ENCODE data around the gene LRP11. TPM values are rescaled to one million over a fixed set of nuclear protein-coding genes. Genes with fewer than 3 reads are reported as not detected.

The LRP11 gene
- total RNA-seq, 1 donor from 2014 or later: 59.6 TPM

DNA sequence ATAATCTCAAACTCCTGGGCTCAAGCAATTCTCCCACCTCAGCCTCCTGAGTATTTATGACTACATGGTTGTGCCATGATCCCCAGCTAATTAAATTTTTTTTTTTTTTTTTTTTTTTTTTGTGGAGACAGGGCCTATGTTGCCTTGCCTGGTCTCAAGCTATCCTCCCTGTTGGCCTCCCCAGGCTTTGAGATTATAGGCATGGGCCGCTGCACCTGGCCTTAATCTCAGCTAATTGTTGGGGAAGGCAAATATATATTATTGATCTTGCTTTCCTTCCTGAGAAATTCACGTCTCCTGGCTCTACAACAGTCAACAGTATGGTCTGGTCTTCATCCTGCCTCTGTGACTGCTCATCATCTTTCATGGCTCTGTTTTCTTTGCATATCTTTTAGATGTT lies 94.5 kb downstream of the LRP11 start:
- no peak for DNase-seq (ENCODE audit: extremely low spot score, unreplicated experiment)
- Mint-ChIP-seq H3K4me1 (ENCODE audit: unreplicated experiment) (peaks cover 21% of the 10 kb centered on the region), H3K4me3 (ENCODE audit: unreplicated experiment) (no peak overlapping the region), H3K27me3 (ENCODE audit: unreplicated experiment) (no peaks in the 10 kb centered on the region), H3K36me3 (ENCODE audit: unreplicated experiment) (peaks cover 30% of the 10 kb centered on the region), H3K9me3 (ENCODE audit: unreplicated experiment) (peaks cover 5% of the 10 kb centered on the region), H3K27ac (ENCODE audit: unreplicated experiment) (no peak overlapping the region)
- TF ChIP-seq, protein P1, sequence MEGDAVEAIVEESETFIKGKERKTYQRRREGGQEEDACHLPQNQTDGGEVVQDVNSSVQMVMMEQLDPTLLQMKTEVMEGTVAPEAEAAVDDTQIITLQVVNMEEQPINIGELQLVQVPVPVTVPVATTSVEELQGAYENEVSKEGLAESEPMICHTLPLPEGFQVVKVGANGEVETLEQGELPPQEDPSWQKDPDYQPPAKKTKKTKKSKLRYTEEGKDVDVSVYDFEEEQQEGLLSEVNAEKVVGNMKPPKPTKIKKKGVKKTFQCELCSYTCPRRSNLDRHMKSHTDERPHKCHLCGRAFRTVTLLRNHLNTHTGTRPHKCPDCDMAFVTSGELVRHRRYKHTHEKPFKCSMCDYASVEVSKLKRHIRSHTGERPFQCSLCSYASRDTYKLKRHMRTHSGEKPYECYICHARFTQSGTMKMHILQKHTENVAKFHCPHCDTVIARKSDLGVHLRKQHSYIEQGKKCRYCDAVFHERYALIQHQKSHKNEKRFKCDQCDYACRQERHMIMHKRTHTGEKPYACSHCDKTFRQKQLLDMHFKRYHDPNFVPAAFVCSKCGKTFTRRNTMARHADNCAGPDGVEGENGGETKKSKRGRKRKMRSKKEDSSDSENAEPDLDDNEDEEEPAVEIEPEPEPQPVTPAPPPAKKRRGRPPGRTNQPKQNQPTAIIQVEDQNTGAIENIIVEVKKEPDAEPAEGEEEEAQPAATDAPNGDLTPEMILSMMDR (IDR thresholded peaks at IDR 0.05): no peak

Other genes starting within 250 kb of the LRP11 start
- 19.2 and 20.0 TPM in 2 replicates for gene KATNA1, start 215.6 kb downstream of the LRP11 start, total RNA-seq
- gene LATS1, start 146.3 kb downstream of the LRP11 start, total RNA-seq: 33.8 and 33.9 TPM in 2 replicates
- 36.8 and 40.0 TPM in 2 replicates for gene NUP43, start 117.8 kb downstream of the LRP11 start, total RNA-seq
- 75.8 and 76.2 TPM in 2 replicates for gene PCMT1, start 114.6 kb downstream of the LRP11 start, total RNA-seq
- gene RAET1E, start 33.8 kb upstream of the LRP11 start, total RNA-seq: not detected in 2 replicates
- 0.55 and 0.73 TPM in 2 replicates for gene RAET1G, start 58.8 kb upstream of the LRP11 start, total RNA-seq
- gene ULBP2, start 77.7 kb upstream of the LRP11 start, total RNA-seq: 2.1 and 2.9 TPM in 2 replicates
- gene ULBP1, start 99.6 kb upstream of the LRP11 start, total RNA-seq: 10.7 and 11.5 TPM in 2 replicates
- gene RAET1L, start 161.2 kb upstream of the LRP11 start, total RNA-seq: not detected in 2 replicates
- gene ULBP3, start 204.8 kb upstream of the LRP11 start, total RNA-seq: 3.0 and 3.3 TPM in 2 replicates

All from osteocyte (in vitro differentiated cells).